T47D (cell line): ENCODE data around the gene SIVA1.

Experiments used
- DNase-seq, 2 experiments: peaks; one replicate each; pipeline versions ENCODE4 v3.0.0 to v3.0.0-alpha.2; 2011 to 2012; ENCODE audit warnings: low read depth in 1 of 2, low spot score in 1 of 2
- JUND ChIP-seq: IDR thresholded peaks from 2 replicates; pipeline ENCODE4 v1.6.1; 2012; ENCODE audit warnings: low read depth
- in situ Hi-C: cut with HindIII; loops from 2 replicates; pipeline ENCODE4 v1.10.0; 2016; ENCODE audit warnings: low sequenced_read_pairs, low pct_unique_long_range_greater_than_20kb

SIVA1 gene

DNA sequence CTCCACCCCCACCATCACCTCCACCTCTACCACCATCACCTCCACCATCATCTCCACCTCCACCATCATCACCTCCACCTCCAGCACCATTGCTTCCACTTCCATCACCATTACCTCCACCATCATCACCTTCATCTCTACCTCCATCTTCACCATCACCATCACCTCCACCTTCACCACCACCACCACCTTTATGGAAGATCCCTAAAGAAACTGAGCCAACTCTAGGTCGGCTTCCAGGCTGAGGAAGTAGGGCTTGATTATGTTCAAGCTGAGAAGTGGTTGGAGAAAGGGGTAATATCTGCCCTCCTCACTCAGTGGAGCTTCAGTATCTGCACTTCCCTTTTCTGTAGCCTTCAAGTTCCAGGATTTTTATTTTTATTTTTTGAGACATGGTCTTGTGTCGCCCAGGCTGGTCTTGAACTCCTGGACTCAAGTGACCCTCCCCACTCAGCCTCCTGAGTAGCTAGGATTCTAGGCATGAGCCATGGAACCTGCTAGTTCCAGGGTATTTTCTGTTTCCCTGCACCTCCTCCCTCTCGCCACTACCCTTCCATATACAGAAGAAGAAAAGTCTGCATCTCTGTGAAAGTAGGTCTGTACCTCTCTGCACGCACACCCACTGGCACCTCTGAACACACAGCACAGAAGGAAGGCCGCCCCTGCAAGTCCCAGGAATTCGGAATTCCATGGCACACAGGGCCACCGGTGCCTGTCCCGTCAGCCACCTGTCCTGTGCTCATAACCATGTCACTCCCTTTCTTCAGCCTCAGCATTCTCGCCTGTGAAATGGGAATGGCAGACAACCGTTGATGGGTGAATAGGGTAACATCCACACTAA lies 53.9 kb downstream of the SIVA1 start:
- no peak for DNase-seq
- in situ Hi-C loops, result no loop called here
- no peak for TF ChIP-seq JUND

DNA sequence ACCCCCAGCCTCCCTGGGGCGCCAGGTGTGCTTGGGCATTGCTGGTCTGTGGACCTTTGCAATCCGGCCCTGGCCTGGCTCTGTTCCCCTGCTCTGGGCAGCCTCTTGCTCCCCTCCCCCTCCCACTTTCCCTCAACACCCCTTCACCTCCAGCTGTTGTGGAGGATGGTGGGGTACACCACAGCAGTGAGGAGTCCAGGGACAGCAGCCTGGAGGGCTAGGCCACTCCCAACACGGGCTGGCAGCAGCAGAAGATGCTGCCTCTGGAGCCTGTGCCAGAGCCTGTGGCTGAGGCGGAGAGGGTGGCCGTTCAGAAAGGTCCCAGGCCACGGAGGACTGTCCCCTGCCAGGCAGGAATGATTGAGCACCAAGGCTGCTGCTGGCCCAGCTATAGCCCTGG lies 55.5 kb downstream of the SIVA1 start:
- no peak for DNase-seq
- in situ Hi-C loops, result no loop called here
- TF ChIP-seq JUND, result no peak
